Esophagus muscularis mucosa (tissue), 4 donors: ENCODE results near the gene LRRD1. TPM values are rescaled to one million over a fixed set of nuclear protein-coding genes. Genes with fewer than 3 reads are reported as not detected.

Source experiments
- DNase-seq: peaks from one replicate; pipeline ENCODE4 v3.0.0-alpha.2; 2017; ENCODE audit errors: extremely low spot score
- H3K27ac ChIP-seq, 4 donors: fragments of 200-600 bp; sonication (generic); replicated peaks in 1 of 4; 1 replicate in 3 of 4; 2 replicates in 1 of 4; pipeline ENCODE4 v1.5.1; 2016 to 2019; ENCODE audit warnings: mild to moderate bottlenecking in 1 of 4
- H3K27me3 ChIP-seq, 4 donors: fragments of 200-600 bp; sonication (generic); one replicate each; pipeline versions ENCODE4 v1.5.1 to v1.6.0; 2016 to 2019
- H3K36me3 ChIP-seq, 4 donors: fragments of 200-600 bp; sonication (generic); one replicate each; pipeline ENCODE4 v1.5.1; 2016 to 2019
- H3K4me1 ChIP-seq, 4 donors: fragments of 200-600 bp; sonication (generic); one replicate each; pipeline ENCODE4 v1.5.1; 2016 to 2019
- H3K4me3 ChIP-seq, 4 donors: fragments of 200-600 bp; sonication (generic); 1 replicate in 2 of 4; 2 replicates in 2 of 4; pipeline ENCODE4 v1.5.1; 2016 to 2019; ENCODE audit warnings: mild to moderate bottlenecking in 4 of 4, moderate library complexity in 1 of 4
- H3K9me3 ChIP-seq, 4 donors: fragments of 200-600 bp; sonication (generic); 1 replicate in 3 of 4; 2 replicates in 1 of 4; pipeline ENCODE4 v1.5.1; 2016 to 2019
- EP300 ChIP-seq: sonication (generic); formaldehyde crosslinking; IDR thresholded peaks from one replicate; pipeline ENCODE4 v1.6.1; 2017; ENCODE audit warnings: antibody characterized with exemption
- POLR2A ChIP-seq: fragments of 450-650 bp; IDR thresholded peaks from one replicate; pipeline ENCODE4 v1.6.1; 2017; ENCODE audit warnings: antibody characterized with exemption, moderate library complexity, mild to moderate bottlenecking, low read depth
- POLR2AphosphoS5 ChIP-seq, 2 donors: sonication (generic); formaldehyde crosslinking; IDR thresholded peaks; one replicate each; pipeline ENCODE4 v1.6.1; 2017; ENCODE audit warnings: antibody characterized with exemption in 2 of 2
- WGBS: methylation state at CpG from one replicate; pipeline ENCODE4 v1.1.5; 2018; 5-methylcytosine and 5-hydroxymethylcytosine counted together
- intact Hi-C: fragments of 100-400 bp; cut with DNase I; formaldehyde crosslinking; loops from one replicate; pipeline ENCODE4 v1.15.1; 2023
- total RNA-seq, 4 donors: library from RNA; depleted of rRNA; stranded (reverse); fragments of >200 nt; gene quantifications; one replicate each; pipeline versions ENCODE4 v1.1.0 to v1.2.1, GENCODE V29; 2016
- TF ChIP-seq, protein P1 (sequence below), 3 experiments: fragments of 200-600 bp in 2 of 3; fragments of 450-650 bp in 1 of 3; sonication (generic) in 2 of 3; IDR thresholded peaks; one replicate each; pipeline ENCODE4 v1.5.1; 2017 to 2019; ENCODE audit warnings: antibody characterized with exemption in 3 of 3, mild to moderate bottlenecking in 2 of 3, moderate library complexity in 1 of 3

Gene LRRD1
- total RNA-seq, 4 donors from 2014 or later = 0.19 TPM; not detected in 3

DNA sequence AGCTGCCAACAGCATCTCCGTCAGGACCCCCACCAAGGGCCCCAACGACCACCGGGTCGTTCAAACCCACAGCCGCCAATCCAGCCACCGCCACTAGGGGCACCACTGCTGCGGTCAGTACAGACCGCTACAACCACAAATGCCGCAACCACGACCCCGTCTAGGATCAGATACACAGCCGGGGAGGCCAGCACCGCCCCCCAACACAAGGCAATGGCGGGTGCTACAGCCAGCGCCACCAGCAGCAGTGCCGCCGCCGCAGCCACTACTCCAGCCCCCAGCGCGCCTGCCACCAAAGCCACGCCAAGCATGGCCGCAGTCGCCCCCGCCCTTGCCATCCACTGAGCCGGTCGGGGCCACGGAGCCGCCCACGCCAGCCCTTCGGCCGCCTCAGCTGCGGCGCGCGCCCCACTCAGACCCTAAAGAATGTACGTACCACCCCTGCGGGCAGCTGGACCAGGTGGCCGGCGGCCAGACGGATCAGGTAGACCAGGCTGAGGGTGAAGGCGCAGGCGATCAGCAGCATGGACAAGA, 45.1 kb downstream of the LRRD1 start:
- peaks cover 0 to 21% (median 13%) of the 10 kb centered on the region in 4 donors for H3K36me3 ChIP-seq
- no peaks in the 10 kb centered on the region for H3K9me3 ChIP-seq
- peak overlapping the region; percentile 89 to 98 (median 95) for H3K27ac ChIP-seq
- TF ChIP-seq, protein P1, sequence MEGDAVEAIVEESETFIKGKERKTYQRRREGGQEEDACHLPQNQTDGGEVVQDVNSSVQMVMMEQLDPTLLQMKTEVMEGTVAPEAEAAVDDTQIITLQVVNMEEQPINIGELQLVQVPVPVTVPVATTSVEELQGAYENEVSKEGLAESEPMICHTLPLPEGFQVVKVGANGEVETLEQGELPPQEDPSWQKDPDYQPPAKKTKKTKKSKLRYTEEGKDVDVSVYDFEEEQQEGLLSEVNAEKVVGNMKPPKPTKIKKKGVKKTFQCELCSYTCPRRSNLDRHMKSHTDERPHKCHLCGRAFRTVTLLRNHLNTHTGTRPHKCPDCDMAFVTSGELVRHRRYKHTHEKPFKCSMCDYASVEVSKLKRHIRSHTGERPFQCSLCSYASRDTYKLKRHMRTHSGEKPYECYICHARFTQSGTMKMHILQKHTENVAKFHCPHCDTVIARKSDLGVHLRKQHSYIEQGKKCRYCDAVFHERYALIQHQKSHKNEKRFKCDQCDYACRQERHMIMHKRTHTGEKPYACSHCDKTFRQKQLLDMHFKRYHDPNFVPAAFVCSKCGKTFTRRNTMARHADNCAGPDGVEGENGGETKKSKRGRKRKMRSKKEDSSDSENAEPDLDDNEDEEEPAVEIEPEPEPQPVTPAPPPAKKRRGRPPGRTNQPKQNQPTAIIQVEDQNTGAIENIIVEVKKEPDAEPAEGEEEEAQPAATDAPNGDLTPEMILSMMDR (IDR thresholded peaks at IDR 0.05) = peak; percentile 80 to 85 (median 81)
- TF ChIP-seq EP300 (no peak), POLR2AphosphoS5 (IDR thresholded peaks at IDR 0.05) (peak in 1 of 2 donors; percentile 28), POLR2A (no peak)
- no peaks in the 10 kb centered on the region for H3K27me3 ChIP-seq
- H3K4me3 ChIP-seq = peak overlapping the region; percentile 72 to 100 (median 96)
- peaks cover 5 to 28% (median 25%) of the 10 kb centered on the region in 4 donors for H3K4me1 ChIP-seq
- 0% methylated on average over 1 of the region's 42 CpGs for WGBS
- peak; percentile 93 for DNase-seq
- intact Hi-C loops = loop anchor here (5.0 to 10.0 kb wide), 2 partner anchors 192 to 311 kb away; partner anchors contain the start of genes AKAP9 and GATAD1

DNA sequence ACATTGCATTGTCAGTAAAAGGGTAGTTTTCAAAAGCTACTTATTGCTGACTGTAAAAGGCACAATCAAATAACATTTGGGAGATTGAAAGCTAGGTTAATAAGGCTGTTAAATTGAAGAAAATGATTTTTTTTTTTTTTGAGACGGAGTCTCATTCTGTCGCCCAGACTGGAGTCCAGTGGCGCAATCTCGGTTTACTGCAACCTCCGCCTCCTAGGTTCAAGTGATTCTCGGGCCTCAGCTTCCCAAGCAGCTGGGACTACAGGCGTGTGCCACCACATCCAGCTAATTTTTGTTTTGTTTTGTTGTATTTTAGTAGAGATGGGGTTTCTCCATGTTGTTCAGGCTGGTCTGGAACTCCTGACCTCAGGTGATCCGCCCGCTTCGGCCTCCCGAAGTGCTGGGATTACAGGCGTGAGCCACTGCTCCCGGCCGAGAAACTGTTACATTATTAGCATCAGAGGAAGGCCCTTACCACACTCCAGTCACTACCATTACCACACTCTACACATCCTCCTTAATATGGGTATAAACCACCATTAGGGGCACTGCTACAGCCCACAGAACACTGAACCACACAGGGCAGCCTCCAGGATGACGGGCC, 45.7 kb downstream of the LRRD1 start:
- peaks cover 0 to 26% (median 19%) of the 10 kb centered on the region in 4 donors for H3K36me3 ChIP-seq
- peaks cover 5 to 28% (median 25%) of the 10 kb centered on the region in 4 donors for H3K4me1 ChIP-seq
- TF ChIP-seq EP300 (no peak), POLR2A (no peak), POLR2AphosphoS5 (IDR thresholded peaks at IDR 0.05) (no peak)
- TF ChIP-seq, protein P1 (IDR thresholded peaks at IDR 0.05) = no peak
- H3K4me3 ChIP-seq = peak overlapping the region; percentile 72 to 100 (median 96)
- H3K9me3 ChIP-seq = no peaks in the 10 kb centered on the region
- no peaks in the 10 kb centered on the region for H3K27me3 ChIP-seq
- no peak for DNase-seq
- 47% methylated on average over 14 of the region's 15 CpGs for WGBS
- peak overlapping the region; percentile 89 to 98 (median 95) for H3K27ac ChIP-seq
- intact Hi-C loops = loop anchor here (5.0 to 10.0 kb wide), 2 partner anchors 191 to 312 kb away; partner anchors contain the start of genes AKAP9 and GATAD1

DNA sequence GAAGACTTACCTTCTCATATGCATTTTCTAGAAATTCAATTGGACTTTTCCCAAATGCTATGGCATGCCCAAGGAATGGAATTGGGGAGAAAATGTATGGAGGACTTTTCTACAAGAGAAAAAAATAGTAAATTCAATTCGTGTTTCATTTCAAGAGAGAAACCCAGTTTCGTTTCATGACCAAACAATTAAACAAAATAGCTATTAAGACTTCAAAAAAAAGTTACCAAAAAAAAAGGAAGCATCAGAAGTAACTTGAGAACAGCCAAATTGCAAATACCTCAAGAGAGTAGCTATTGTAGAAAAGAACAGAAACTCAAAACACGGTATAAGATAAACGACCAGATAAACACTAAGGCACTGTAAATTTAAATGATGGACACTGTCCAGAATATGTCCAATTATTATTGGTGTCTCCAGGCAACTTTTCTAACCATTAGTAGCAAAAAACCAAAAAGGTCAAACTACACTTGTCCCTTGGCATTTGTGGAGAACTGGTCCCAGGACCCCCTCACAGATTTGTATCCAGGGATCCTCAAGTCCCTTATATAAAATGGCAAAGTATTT, 47.1 kb downstream of the LRRD1 start:
- WGBS = 45% methylated on average over 4 of the region's 4 CpGs
- no peaks in the 10 kb centered on the region for H3K27me3 ChIP-seq
- H3K4me3 ChIP-seq = no peak overlapping the region
- H3K27ac ChIP-seq = no peak overlapping the region
- peaks cover 0 to 39% (median 30%) of the 10 kb centered on the region in 4 donors for H3K36me3 ChIP-seq
- TF ChIP-seq, protein P1 (IDR thresholded peaks at IDR 0.05) = no peak
- no peak for TF ChIP-seq EP300
- no peak for TF ChIP-seq POLR2AphosphoS5 (IDR thresholded peaks at IDR 0.05)
- DNase-seq = no peak
- H3K4me1 ChIP-seq = peaks cover 5 to 28% (median 25%) of the 10 kb centered on the region in 4 donors
- H3K9me3 ChIP-seq = no peaks in the 10 kb centered on the region
- intact Hi-C loops = loop anchor here (5.0 to 10.0 kb wide), 2 partner anchors 190 to 313 kb away; partner anchors contain the start of genes AKAP9 and GATAD1

DNA sequence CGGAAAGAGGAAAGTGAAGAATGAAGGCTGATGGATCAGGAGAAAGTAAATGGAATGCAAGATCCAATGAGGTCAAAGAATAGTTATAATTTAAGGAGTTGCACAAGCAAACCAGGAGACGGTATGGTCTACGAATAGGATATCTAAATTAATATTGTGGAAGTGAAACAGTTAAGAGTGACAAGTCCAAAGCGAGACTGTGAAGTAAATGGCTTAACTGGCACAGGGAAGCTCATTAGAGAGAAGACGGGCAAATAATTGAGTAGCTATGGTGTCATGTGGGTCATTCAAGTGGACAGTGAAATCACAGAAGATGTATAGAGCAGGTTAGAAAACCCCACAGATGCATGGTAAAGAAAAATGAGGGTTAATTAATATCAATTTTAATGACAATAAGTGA, 47.8 kb downstream of the LRRD1 start:
- DNase-seq = no peak
- Histone ChIP-seq H3K36me3 (peaks cover 0 to 47% (median 32%) of the 10 kb centered on the region in 4 donors), H3K27me3 (no peaks in the 10 kb centered on the region), H3K4me1 (peaks cover 5 to 28% (median 25%) of the 10 kb centered on the region in 4 donors), H3K27ac (no peak overlapping the region), H3K9me3 (no peaks in the 10 kb centered on the region), H3K4me3 (no peak overlapping the region)
- 87% methylated on average over 5 of the region's 5 CpGs for WGBS
- TF ChIP-seq, protein P1 (IDR thresholded peaks at IDR 0.05) = no peak
- no peak for TF ChIP-seq EP300
- TF ChIP-seq POLR2A = no peak
- no peak for TF ChIP-seq POLR2AphosphoS5 (IDR thresholded peaks at IDR 0.05)
- intact Hi-C loops = loop anchor here (5.0 to 10.0 kb wide), 2 partner anchors 189 to 314 kb away; partner anchors contain the start of genes AKAP9 and GATAD1
